Osteocyte (in vitro differentiated cells): ENCODE data around the gene CDH26. TPM values are rescaled to one million over a fixed set of nuclear protein-coding genes. Genes with fewer than 3 reads are reported as not detected.

Experiments used
- DNase-seq: peaks from one replicate; pipeline ENCODE4 v3.0.0; 2021; ENCODE audit warnings: mixed read lengths; ENCODE audit not compliant: unreplicated experiment; ENCODE audit errors: extremely low spot score
- H3K27ac Mint-ChIP-seq: one replicate; pipeline ENCODE4 v1.8.0; 2021; ENCODE audit warnings: mild to moderate bottlenecking, mixed read lengths; ENCODE audit not compliant: unreplicated experiment
- H3K27me3 Mint-ChIP-seq: one replicate; pipeline ENCODE4 v1.8.0; 2021; ENCODE audit warnings: mixed read lengths; ENCODE audit not compliant: unreplicated experiment
- H3K36me3 Mint-ChIP-seq: one replicate; pipeline ENCODE4 v1.8.0; 2021; ENCODE audit warnings: mixed read lengths; ENCODE audit not compliant: unreplicated experiment
- H3K4me1 Mint-ChIP-seq: one replicate; pipeline ENCODE4 v1.8.0; 2021; ENCODE audit warnings: mixed read lengths; ENCODE audit not compliant: unreplicated experiment
- H3K4me3 Mint-ChIP-seq: one replicate; pipeline ENCODE4 v1.8.0; 2021; ENCODE audit warnings: mild to moderate bottlenecking, moderate library complexity, mixed read lengths; ENCODE audit not compliant: unreplicated experiment
- H3K9me3 Mint-ChIP-seq: one replicate; pipeline ENCODE4 v1.8.0; 2021; ENCODE audit warnings: mixed read lengths; ENCODE audit not compliant: unreplicated experiment
- total RNA-seq: library from RNA; stranded (reverse); gene quantifications from 2 replicates; pipeline ENCODE4 v1.2.1, GENCODE V29; 2021
- TF ChIP-seq, protein P1 (sequence below): fragments of 200-600 bp; sonication (generic); IDR thresholded peaks from 2 replicates; pipeline ENCODE4 v1.5.0; 2021; ENCODE audit warnings: antibody characterized with exemption, mild to moderate bottlenecking, moderate library complexity

The CDH26 gene
- total RNA-seq, 1 donor from 2014 or later: 0.46 TPM

DNA sequence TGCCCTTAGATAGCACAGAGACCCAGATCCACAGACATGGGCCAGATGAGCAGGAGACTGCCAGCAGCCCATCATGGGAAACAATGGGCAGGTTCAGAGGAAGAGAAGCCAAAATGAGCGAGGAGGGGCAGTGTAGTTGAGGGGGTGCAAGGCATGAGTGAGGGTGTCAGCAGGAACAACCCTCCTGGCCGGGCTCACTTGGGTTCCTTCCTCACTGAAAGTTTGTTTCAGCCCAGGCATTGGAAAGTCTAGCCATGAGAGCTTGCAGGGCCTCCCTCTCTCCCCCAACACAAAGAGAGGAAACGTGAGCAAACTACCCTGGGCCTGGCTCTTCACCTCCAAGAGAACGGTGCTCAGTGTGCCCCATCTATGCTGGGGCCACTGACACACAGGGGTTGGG lies 48.0 kb downstream of the CDH26 start:
- H3K27me3 Mint-ChIP-seq: peaks cover 2% of the 10 kb centered on the region
- TF ChIP-seq, protein P1, sequence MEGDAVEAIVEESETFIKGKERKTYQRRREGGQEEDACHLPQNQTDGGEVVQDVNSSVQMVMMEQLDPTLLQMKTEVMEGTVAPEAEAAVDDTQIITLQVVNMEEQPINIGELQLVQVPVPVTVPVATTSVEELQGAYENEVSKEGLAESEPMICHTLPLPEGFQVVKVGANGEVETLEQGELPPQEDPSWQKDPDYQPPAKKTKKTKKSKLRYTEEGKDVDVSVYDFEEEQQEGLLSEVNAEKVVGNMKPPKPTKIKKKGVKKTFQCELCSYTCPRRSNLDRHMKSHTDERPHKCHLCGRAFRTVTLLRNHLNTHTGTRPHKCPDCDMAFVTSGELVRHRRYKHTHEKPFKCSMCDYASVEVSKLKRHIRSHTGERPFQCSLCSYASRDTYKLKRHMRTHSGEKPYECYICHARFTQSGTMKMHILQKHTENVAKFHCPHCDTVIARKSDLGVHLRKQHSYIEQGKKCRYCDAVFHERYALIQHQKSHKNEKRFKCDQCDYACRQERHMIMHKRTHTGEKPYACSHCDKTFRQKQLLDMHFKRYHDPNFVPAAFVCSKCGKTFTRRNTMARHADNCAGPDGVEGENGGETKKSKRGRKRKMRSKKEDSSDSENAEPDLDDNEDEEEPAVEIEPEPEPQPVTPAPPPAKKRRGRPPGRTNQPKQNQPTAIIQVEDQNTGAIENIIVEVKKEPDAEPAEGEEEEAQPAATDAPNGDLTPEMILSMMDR: no peak
- H3K36me3 Mint-ChIP-seq: no peaks in the 10 kb centered on the region

DNA sequence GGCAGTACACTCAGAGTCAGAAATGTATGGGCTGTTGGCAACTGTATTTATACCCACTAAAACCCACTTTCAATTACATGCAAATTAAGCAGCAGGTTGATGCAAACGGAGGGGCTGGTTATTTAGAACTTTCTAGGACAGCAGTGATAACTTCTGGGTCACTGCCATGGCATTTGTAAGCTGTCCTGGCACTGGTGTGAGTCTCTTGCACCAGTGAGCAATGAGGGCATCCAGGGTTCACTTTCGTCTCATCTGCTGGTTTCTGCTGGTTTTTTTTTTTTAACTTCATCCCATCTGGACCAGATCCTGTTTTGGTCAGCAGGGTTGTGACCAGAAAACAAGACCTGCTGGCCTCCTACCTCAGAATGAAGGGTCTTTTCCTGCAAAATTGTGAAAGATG lies 49.2 kb downstream of the CDH26 start:
- H3K4me1 Mint-ChIP-seq: no peaks in the 10 kb centered on the region
- peak; percentile 13 for DNase-seq
- H3K27ac Mint-ChIP-seq: no peak overlapping the region
- H3K36me3 Mint-ChIP-seq: no peaks in the 10 kb centered on the region
- peaks cover 11% of the 10 kb centered on the region for H3K27me3 Mint-ChIP-seq
- H3K9me3 Mint-ChIP-seq: no peaks in the 10 kb centered on the region
- TF ChIP-seq, protein P1: no peak
- no peak overlapping the region for H3K4me3 Mint-ChIP-seq

More for the DNA sequence above, 48.0 kb downstream of the CDH26 start:
- Mint-ChIP-seq H3K9me3 (no peaks in the 10 kb centered on the region), H3K27ac (no peak overlapping the region), H3K4me1 (no peaks in the 10 kb centered on the region), H3K4me3 (no peak overlapping the region)
- DNase-seq: peak; percentile 60

DNA sequence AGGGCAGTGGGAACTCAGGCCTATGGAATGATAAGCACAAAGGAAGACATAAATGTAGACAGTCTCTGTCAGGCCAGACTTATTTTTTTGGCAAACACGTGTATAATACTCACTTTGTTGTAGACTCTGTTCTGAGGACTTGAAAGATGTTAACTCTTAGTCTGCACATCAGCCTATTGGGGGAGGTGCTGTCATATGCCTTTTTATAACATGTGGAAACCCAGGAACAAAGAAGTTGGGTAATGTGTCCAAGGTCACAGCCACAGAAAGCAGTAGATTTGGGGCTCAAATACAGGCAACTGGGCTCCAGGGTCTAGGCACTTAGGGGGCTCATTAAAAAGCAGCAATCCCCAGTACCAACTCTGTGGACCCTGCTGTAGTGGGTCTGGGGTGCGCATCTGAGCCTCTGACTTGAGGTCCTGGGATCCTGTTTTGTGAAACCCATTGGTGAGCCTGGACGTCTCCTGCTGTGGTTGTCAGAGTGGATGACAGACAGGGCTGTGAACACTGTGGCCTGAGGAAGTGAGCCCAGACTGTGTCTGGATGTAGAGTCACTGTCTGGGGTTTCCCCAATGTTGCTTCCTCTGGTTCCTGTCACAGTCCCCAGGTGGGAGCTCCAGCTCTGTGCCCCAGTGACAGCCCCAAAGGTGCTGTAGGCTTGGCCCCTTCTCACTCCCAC lies 50.0 kb downstream of the CDH26 start:
- peak; percentile 66 for DNase-seq
- no peaks in the 10 kb centered on the region for H3K9me3 Mint-ChIP-seq
- H3K27me3 Mint-ChIP-seq: peaks cover 13% of the 10 kb centered on the region
- H3K4me3 Mint-ChIP-seq: no peak overlapping the region
- no peaks in the 10 kb centered on the region for H3K4me1 Mint-ChIP-seq
- TF ChIP-seq, protein P1: no peak
- H3K36me3 Mint-ChIP-seq: no peaks in the 10 kb centered on the region
- no peak overlapping the region for H3K27ac Mint-ChIP-seq

DNA sequence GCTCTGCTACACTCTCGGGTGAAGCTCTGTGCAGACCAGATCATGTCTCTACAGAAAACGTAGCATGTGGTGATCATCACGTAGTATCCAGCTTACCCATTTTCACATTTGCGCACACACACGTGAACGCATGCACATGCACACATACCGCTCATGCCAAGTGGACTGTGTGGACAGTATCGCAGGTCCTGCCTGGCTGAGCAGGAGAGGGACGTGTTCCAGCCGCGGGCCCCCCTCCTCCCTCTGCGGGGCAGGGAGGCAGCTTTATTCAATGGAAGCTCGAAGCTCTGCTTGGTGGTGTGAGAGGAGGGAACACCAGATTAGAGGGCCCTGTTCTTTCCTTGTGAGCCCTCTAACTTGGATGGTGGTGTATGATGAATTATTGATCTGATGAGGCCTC lies 51.1 kb downstream of the CDH26 start:
- no peaks in the 10 kb centered on the region for H3K4me1 Mint-ChIP-seq
- no peak overlapping the region for H3K4me3 Mint-ChIP-seq
- no peak overlapping the region for H3K27ac Mint-ChIP-seq
- DNase-seq: peak; percentile 73
- peaks cover 13% of the 10 kb centered on the region for H3K27me3 Mint-ChIP-seq
- no peaks in the 10 kb centered on the region for H3K9me3 Mint-ChIP-seq
- TF ChIP-seq, protein P1: no peak
- H3K36me3 Mint-ChIP-seq: no peaks in the 10 kb centered on the region

DNA sequence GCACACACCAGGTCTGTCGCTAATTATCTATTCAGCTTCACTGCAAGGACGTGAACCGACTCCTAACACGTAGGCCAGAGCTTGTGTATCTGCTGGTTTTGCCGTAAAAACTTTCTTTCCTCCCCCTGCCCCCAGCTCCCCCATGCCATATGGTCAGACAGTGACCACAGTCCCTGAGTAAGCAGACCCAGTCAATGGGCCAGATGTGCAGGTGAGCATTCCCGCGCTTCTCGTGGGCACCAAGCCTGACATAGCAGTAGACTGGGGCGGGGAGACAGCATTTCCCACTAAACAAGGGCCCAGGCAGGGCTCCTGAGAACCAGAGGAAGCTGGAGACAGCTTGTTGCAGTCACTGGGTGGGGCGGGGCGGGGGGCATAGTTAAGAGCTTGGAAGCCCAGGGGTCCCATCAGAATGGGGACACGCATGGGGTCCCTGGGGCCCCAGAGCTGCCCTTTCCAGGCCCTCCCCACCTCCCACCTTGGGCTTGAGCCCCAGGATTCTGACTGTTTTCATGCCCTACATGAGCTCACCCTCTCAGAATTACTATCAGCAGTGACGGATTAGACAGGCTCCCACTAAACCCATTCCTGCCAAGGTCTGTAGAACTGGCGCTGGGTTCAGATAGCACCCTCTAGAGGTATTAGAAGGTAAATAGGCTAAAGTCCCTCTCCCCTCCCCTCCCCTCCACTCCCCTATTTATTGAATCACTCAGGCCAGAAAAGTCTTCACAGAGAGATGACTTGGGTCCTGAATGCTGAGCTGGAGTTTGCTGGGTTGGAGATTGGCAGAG lies 51.8 kb downstream of the CDH26 start:
- peak; percentile 80 for DNase-seq
- Mint-ChIP-seq H3K27ac (no peak overlapping the region), H3K36me3 (no peaks in the 10 kb centered on the region), H3K4me3 (no peak overlapping the region), H3K9me3 (no peaks in the 10 kb centered on the region), H3K4me1 (no peaks in the 10 kb centered on the region), H3K27me3 (peaks cover 13% of the 10 kb centered on the region)
- TF ChIP-seq, protein P1: peak; percentile 9
